GM21423 (cell line): Measurements from ENCODE around the gene TSEN34.
"Not testable (repeated sequence)": the region's sequence is repeated elsewhere in the genome, so short reads cannot be mapped to it uniquely, and the experiment has no call there.

Experiments
- ATAC-seq: cut with Tn5 transposase; IDR thresholded peaks from one replicate; pipeline ENCODE4 v1.9.1; 2021; ENCODE audit warnings: mild to moderate bottlenecking, moderate library complexity; ENCODE audit not compliant: unreplicated experiment

Gene TSEN34

GRCh38 chr19:54183431-54183830 is 7.7 kb upstream of the TSEN34 start:
- no peak for ATAC-seq

- ATAC-seq = no peak
These were observed 4.8 kb upstream of the TSEN34 start for GRCh38 chr19:54186351-54186750.

DNA sequence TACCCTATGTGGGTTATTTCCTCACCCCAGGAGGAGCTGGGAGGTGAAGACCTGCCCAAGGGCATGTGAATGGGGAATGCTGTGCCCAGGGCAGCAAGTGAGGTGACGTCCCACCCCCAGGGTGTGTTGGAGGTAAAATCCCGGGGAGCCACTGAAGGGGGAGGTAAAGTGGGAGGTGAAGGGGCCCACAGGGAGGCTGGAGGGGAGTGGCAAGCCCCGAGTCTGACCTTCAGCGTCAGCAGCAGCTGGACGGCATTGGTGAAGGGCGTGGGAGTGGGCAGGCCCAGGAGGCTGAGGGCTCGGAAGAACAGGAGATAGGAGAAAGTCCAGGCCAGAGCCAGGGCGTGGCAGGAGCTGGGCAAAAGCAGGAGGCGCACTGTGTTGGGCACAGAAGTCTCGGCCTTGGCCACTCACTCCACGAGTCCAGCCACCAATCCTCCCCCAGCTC is 4.2 kb upstream of the TSEN34 start:
- no peak for ATAC-seq

DNA sequence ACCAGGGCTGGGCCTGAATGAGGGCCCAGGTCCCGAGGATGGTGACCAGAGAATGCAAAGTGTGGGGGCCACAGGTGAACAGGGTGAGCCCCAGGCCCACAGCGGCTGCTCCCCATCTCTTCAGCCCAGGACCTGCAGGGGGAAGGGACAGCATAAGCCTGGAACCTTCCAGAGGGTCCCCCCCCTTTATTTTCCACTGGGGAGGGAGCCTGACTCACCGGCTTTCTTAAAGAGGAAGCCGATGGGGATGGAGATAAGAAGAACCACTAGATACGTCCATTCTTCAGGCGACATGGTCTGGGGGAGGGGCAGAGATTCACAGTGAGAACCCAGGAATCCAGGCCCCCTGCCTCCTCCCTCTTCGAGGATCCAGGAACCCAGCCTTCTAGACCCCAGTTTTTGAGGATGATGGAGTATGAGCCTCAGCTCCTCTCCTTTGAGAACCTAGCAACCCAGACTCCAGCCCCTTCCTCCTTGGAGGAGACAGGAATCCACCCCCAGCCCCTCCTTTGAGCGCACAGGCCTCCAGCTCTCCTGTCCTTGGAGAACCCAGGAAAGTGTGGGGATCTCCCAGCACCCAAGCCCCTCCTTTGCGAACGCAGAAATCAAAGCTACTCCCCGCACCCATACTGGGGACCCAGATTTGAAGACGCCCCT is 2.8 kb upstream of the TSEN34 start:
- no peak for ATAC-seq

GRCh38 chr19:54189145-54189734 is 1.9 kb upstream of the TSEN34 start, which contains the start of gene MBOAT7:
MBOAT7 (minus strand) TSS chr19:54189580; CDS start chr19:54188508, 1,072 bp downstream.
- ATAC-seq = peak; percentile 13

- ATAC-seq = peak; percentile 44
These were observed 1.2 kb upstream of the TSEN34 start for GRCh38 chr19:54189735-54190502.

DNA sequence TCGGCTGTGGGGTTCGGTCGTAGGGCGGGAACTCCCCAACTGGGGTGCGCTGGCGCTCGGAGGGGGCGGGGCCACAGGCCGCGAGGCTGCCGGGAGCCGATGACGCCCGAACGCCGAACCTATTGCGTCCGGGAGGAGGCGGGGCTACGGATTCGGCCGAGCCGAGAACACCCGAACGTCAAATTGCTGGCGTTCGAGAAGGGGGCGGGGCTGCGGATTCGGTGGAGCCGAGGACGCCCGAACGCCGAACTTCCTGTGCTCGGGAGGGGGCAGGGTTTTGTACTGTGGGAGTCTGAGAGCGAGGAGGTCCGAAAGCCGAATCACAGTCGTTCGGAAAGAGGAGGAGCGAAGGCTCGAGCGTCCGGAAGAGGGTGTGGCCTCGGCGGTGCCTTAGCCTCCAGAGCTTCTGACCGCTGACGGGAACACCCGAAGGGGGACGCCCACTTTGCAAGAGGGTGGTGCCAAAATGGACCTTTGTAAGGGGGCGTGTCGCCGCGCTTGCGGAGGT is 551 bp upstream of the TSEN34 start:
- ATAC-seq = peak; percentile 42

- no peak for ATAC-seq
These were observed 824 bp downstream of the TSEN34 start for GRCh38 chr19:54191811-54192453.

- no peak for ATAC-seq
These were observed 1.9 kb downstream of the TSEN34 start for GRCh38 chr19:54193011-54193410.

GRCh38 chr19:54194463-54194862 is 3.4 kb downstream of the TSEN34 start:
- ATAC-seq = not testable (repeated sequence)

- no peak for ATAC-seq
These were observed 5.4 kb downstream of the TSEN34 start for GRCh38 chr19:54196536-54196935.

GRCh38 chr19:54197121-54197520 is 6.0 kb downstream of the TSEN34 start:
- ATAC-seq = no peak

DNA sequence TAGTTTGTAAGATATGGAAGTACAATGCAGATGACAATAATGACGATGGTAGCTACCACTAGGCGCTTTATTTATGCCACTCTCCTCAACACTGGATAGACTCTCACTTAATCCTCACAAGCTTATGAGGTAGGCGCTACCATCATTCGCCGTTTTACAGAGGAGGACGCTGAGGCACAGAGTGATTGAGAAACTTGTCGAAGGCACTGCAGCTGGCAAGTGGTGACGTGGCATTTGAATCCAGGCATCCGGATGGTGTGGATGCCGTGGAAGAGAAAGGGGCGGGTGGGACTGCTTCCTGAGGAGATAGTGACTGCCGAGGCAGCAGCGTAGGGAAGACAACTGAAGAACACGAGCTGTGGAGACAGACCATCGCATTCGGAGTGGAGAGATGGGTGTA is 8.3 kb downstream of the TSEN34 start:
- ATAC-seq = no peak

DNA sequence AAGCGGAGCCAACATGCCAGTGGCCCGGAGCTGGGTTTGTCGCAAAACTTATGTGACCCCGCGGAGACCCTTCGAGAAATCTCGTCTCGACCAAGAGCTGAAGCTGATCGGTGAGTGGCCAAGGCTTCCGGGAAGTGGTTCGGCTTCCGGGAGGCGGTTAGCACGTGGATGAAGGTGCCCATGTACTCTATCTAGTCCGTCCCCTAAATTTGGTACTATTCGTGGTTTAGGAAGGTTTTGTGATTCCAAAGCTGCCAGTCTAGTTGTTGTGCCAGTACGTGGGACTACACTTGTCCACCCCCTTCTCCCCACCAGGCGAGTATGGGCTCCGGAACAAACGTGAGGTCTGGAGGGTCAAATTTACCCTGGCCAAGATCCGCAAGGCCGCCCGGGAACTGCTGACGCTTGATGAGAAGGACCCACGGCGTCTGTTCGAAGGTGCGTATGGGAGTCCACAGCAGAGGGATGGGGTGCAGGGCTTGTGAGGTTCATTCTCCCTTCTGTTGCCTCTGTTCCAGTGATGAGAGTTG is 10.1 kb downstream of the TSEN34 start:
- ATAC-seq = no peak

GRCh38 chr19:54201980-54202379 is 10.9 kb downstream of the TSEN34 start:
- ATAC-seq = no peak

- ATAC-seq = no peak
These were observed 12.1 kb downstream of the TSEN34 start for GRCh38 chr19:54203151-54203611.

DNA sequence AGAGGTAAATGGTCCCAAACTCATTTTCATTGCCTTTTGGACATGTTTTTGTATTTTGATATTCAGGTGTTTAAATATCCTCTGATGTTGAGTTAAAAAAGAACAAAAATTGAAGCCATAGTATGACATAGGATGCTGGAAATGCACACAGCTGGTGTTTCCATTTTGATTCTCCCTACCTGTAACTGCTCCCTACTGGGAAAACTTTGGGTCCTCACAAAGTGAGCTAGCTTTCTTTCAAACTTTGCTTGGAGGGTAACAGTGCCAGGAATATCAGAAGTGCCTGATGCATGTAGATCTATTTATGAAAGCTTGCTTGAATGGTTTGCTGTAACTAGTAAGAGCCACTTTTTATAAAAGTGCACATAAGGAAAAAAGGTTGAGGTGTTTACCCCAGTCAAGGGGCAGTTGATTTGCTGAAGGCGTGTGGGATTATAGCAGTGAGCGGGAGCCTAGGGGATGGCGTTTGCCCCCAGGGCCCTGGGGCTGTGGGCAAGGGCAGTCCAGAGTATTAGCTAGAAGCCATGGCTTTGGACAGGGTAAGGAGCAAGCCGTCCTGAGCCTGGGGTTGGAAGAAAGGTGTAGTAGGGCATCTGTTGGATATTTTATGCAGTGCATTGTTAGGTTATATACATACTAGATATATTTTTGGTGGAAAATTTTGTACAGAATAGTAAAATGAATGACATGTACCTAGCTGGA is 13.8 kb downstream of the TSEN34 start:
- no peak for ATAC-seq

GRCh38 chr19:54206030-54206830 is 15.1 kb downstream of the TSEN34 start:
- ATAC-seq = no peak

GRCh38 chr19:54206831-54207177 is 15.7 kb downstream of the TSEN34 start:
- ATAC-seq = no peak
